Measurements from ENCODE around the gene NKAIN2. TPM values are rescaled to one million over a fixed set of nuclear protein-coding genes. Genes with fewer than 3 reads are reported as not detected.

NKAIN2 gene
- 10 to 100 TPM in 4 of 8 experiments, 1 to 10 TPM in 3, under 1 TPM in 1; 0.51 to 31.8 (median 10.1) TPM for total RNA-seq

DNA sequence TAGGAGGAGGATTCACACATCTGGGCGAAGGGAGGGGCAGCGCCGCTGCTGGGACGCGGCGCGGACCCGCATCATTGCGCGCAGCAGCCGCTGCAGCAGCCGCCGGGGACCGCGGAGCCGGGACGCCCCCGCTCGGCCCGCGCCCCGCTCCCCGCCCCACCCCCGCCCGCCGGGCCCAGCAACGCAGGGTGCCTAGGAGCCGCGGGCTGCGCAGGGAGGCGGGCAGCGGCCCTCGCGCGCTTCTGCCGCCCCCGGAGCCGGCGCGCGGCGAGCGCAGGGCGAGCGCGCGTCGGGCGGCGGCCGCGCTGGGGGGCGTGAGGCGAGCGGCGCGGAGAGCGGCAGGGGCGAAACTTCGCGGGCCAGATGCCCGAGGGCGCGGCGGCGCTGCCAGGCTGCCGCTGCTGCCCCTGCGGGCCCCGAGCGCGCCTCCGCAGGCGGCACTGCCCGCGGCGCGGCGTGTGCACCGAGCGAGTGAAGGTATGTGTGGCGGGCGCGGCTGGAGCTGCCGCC is at the start of gene NKAIN2:
TSS of gene NKAIN2 (plus strand) at position 362 of the 510 bp plus-strand sequence.
- in situ Hi-C loops (cut with MboI; ENCODE audit: low pct_unique_long_range_greater_than_20kb in 2 of 9, low sequenced_read_pairs in 9 of 9, unreplicated experiment in 9 of 9), result loop anchor here in 4 of 9 experiments (25.0 kb wide), 3 partner anchors 209 to 1034 kb away; no protein-coding TSS in a partner anchor
- WGBS, 10 experiments, result 0% methylated on average over 13 to 31 of the region's 84 CpGs; no CpG with 5 or more reads in 8 of the 10 experiments
- ATAC-seq (replicated peaks in 6 of 8), result peak in 7 of 8 experiments; percentile 11 to 73 (median 64)
- Histone ChIP-seq H3K4me1 (replicated peaks in 1 of 2) (peaks cover 4% of the 10 kb centered on the region in 2 donors), H3K4me3 (peak within 1 kb of the TSS; percentile 50 to 97 (median 79)), H3K27ac (peak within 1 kb of the TSS; percentile 12 to 31)

- no peak overlapping the region for H3K4me3 ChIP-seq
- H3K4me1 ChIP-seq (replicated peaks in 1 of 2), result no peaks in the 10 kb centered on the region
- no peak overlapping the region for H3K27ac ChIP-seq
- WGBS, 10 experiments, result 33 to 100% (median 67%) methylated on average over 1 of the region's 1 CpG; no CpG with 5 or more reads in 1 of the 10 experiments
- no peak for ATAC-seq (replicated peaks in 6 of 8)
- in situ Hi-C loops (cut with MboI; ENCODE audit: low pct_unique_long_range_greater_than_20kb in 2 of 9, low sequenced_read_pairs in 9 of 9, unreplicated experiment in 9 of 9), result loop anchor here in 1 of 9 experiments (25.0 kb wide), 1 partner anchor 1028 kb away; no protein-coding TSS in a partner anchor
Measured at GRCh38 chr6:123759472-123759871, 44.2 kb upstream of the NKAIN2 start.

DNA sequence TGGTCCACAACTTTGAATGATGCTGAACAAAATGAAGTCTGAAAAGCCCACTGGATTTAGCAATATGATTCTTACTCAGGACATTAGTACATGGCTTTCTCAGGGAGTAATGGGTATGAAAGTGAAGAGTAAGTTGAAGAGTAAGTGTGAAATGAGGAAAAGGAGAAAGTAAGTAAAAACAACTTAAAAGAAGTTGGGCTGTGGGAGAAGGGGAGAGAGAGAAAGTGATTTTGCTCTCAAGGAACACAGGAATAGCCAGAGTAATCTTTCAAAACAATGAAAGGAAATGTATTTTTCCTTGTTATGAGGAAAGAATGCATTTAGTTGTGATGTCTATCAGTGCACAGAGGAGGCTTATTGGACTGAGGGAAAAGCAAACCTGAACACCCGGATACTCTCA is 39.8 kb upstream of the NKAIN2 start:
- 11 to 100% (median 79%) methylated on average over 1 of the region's 1 CpG for WGBS, 10 experiments
- in situ Hi-C loops (cut with MboI; ENCODE audit: low pct_unique_long_range_greater_than_20kb in 2 of 9, low sequenced_read_pairs in 9 of 9, unreplicated experiment in 9 of 9), result loop anchor here in 1 of 9 experiments (25.0 kb wide), 1 partner anchor 1023 kb away; no protein-coding TSS in a partner anchor

DNA sequence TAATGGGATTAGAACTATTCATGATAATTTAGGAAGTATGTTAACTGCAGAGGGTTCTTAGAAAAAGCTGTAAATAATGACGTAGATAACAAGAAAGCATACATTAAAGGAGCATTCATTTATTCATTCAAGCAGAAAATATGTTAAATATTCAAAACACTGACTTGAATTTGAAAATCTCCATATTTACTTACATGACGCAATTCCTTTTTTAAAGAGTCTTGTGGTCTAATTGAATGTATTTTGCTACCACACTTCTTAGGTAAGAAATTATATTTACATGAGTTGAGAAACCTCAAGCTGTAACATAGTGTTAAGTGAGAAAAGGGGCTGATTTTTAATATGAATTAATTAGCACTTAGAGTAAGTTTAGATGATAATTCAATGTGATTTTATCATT is 38.9 kb upstream of the NKAIN2 start:
- peak in 4 of 8 experiments; percentile 19 to 80 (median 46) for ATAC-seq (replicated peaks in 6 of 8)
- no peaks in the 10 kb centered on the region for H3K4me1 ChIP-seq (replicated peaks in 1 of 2)
- WGBS, 10 experiments, result 0 to 100% (median 64%) methylated on average over 1 to 2 of the region's 2 CpGs
- no peak overlapping the region for H3K27ac ChIP-seq
- no peak overlapping the region for H3K4me3 ChIP-seq
- in situ Hi-C loops (cut with MboI; ENCODE audit: low pct_unique_long_range_greater_than_20kb in 2 of 9, low sequenced_read_pairs in 9 of 9, unreplicated experiment in 9 of 9), result loop anchor here in 1 of 9 experiments (25.0 kb wide), 1 partner anchor 1023 kb away; no protein-coding TSS in a partner anchor

More for the DNA sequence above, 39.8 kb upstream of the NKAIN2 start:
- no peak overlapping the region for H3K4me3 ChIP-seq
- ATAC-seq (replicated peaks in 6 of 8), result no peak
- H3K4me1 ChIP-seq (replicated peaks in 1 of 2), result no peaks in the 10 kb centered on the region
- no peak overlapping the region for H3K27ac ChIP-seq

DNA sequence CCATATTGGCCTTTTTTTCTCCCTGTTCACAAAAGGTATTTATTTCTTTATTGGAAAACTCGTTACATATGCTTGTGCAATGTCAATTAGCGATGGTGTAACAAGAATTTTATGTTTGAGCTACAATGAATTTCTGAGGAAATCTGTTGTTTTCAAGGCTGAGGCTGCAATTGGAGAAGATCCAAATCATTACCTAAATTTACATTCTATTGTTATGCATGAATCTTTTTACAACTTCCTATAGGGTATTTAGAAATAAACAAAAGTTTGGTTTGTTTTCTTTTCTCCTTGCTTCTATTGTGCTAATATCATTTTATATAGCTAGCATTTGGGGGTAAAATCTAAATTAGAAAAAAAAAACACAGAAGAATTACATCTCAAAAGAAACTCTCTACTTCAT is 34.7 kb upstream of the NKAIN2 start:
- H3K4me1 ChIP-seq (replicated peaks in 1 of 2), result no peaks in the 10 kb centered on the region
- no peak overlapping the region for H3K4me3 ChIP-seq
- in situ Hi-C loops (cut with MboI; ENCODE audit: low pct_unique_long_range_greater_than_20kb in 2 of 9, low sequenced_read_pairs in 9 of 9, unreplicated experiment in 9 of 9), result loop anchor here in 1 of 9 experiments (25.0 kb wide), 1 partner anchor 1018 kb away; no protein-coding TSS in a partner anchor
- no peak overlapping the region for H3K27ac ChIP-seq
- 9 to 91% (median 71%) methylated on average over 1 to 2 of the region's 2 CpGs; no CpG with 5 or more reads in 1 of the 10 experiments for WGBS, 10 experiments
- ATAC-seq (replicated peaks in 6 of 8), result no peak

GRCh38 chr6:123769431-123769830 is 34.2 kb upstream of the NKAIN2 start:
- in situ Hi-C loops (cut with MboI; ENCODE audit: low pct_unique_long_range_greater_than_20kb in 2 of 9, low sequenced_read_pairs in 9 of 9, unreplicated experiment in 9 of 9), result loop anchor here in 1 of 9 experiments (25.0 kb wide), 1 partner anchor 1018 kb away; no protein-coding TSS in a partner anchor
- no peak overlapping the region for H3K4me3 ChIP-seq
- ATAC-seq (replicated peaks in 6 of 8), result no peak
- H3K27ac ChIP-seq, result no peak overlapping the region
- H3K4me1 ChIP-seq (replicated peaks in 1 of 2), result no peaks in the 10 kb centered on the region
- 40 to 67% (median 62%) methylated on average over 1 to 2 of the region's 2 CpGs; no CpG with 5 or more reads in 3 of the 10 experiments for WGBS, 10 experiments

GRCh38 chr6:123770247-123770949 is 33.3 kb upstream of the NKAIN2 start:
- H3K27ac ChIP-seq, result no peak overlapping the region
- no peaks in the 10 kb centered on the region for H3K4me1 ChIP-seq (replicated peaks in 1 of 2)
- WGBS, 10 experiments, result 6 to 100% (median 86%) methylated on average over 1 to 3 of the region's 3 CpGs; no CpG with 5 or more reads in 1 of the 10 experiments
- in situ Hi-C loops (cut with MboI; ENCODE audit: low pct_unique_long_range_greater_than_20kb in 2 of 9, low sequenced_read_pairs in 9 of 9, unreplicated experiment in 9 of 9), result loop anchor here in 1 of 9 experiments (25.0 kb wide), 1 partner anchor 1017 kb away; no protein-coding TSS in a partner anchor
- ATAC-seq (replicated peaks in 6 of 8), result peak in 1 of 8 experiments; percentile 39
- no peak overlapping the region for H3K4me3 ChIP-seq

DNA sequence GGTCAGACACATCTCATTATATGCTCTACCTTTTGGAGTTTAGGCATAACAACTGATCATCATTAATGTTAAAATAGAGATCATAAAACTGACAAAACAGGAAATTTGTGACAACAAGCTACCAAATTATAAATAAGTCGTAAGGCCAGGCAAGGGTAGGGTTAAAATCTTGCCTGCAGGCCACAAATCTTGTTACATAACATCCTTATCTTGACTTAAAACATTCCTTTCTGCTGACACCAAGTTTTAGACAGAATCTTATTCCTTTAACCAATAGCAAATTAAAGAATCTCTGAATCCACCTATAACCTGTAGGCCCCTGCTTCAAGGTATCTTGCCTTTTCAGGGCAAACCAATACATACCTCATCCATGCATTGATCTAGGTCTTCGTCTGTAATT is 32.5 kb upstream of the NKAIN2 start:
- Histone ChIP-seq H3K4me1 (replicated peaks in 1 of 2) (no peaks in the 10 kb centered on the region), H3K27ac (no peak overlapping the region), H3K4me3 (no peak overlapping the region)
- ATAC-seq (replicated peaks in 6 of 8), result no peak
- in situ Hi-C loops (cut with MboI; ENCODE audit: low pct_unique_long_range_greater_than_20kb in 2 of 9, low sequenced_read_pairs in 9 of 9, unreplicated experiment in 9 of 9), result loop anchor here in 1 of 9 experiments (25.0 kb wide), 1 partner anchor 1016 kb away; no protein-coding TSS in a partner anchor
- WGBS, 10 experiments, result 0 to 100% (median 62%) methylated on average over 1 to 2 of the region's 2 CpGs; no CpG with 5 or more reads in 2 of the 10 experiments

DNA sequence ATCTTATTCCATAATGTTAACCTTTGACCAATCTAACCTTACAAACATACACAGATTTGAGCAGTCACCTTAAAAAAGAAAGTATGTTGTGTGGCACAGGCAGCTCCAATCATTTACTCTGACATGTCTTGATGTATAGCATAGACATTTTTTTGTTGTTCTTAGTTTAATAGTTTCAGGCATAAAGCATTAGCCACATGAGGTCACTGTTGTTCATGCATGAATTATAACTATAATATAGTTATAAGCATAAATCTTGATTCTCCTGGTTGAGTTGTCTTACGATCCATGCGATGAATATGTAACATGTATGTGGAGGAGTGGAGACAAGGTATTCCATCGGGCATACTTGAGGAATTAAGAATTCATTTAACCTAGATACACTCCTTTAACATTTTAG is 26.1 kb upstream of the NKAIN2 start:
- Histone ChIP-seq H3K27ac (no peak overlapping the region), H3K4me3 (no peak overlapping the region), H3K4me1 (replicated peaks in 1 of 2) (peaks cover 0 to 10% of the 10 kb centered on the region in 2 donors)
- in situ Hi-C loops (cut with MboI; ENCODE audit: low pct_unique_long_range_greater_than_20kb in 2 of 9, low sequenced_read_pairs in 9 of 9, unreplicated experiment in 9 of 9), result loop anchor here in 1 of 9 experiments (25.0 kb wide), 1 partner anchor 1010 kb away; no protein-coding TSS in a partner anchor
- 5 to 94% (median 40%) methylated on average over 1 to 3 of the region's 3 CpGs; no CpG with 5 or more reads in 1 of the 10 experiments for WGBS, 10 experiments
- peak in 6 of 8 experiments; percentile 21 to 75 (median 46) for ATAC-seq (replicated peaks in 6 of 8)

DNA sequence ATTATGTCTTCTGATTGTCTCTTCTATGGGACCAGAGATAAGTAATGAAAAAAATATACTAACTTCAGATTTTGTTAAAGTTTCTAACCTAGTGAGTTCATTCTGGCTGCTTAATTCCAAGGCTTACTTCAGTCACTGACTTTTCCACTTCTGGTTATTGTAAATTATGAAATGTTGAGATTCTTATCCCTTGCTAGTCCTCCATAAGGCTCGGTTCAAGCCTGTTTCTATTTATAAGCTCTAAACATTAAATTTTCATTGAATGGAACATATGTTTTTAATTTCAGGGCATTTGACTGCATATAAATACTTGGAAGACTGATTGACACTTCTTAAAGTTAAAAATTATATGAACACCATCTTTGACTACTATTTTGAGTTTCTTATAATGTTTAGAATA is 23.6 kb upstream of the NKAIN2 start:
- Histone ChIP-seq H3K4me1 (replicated peaks in 1 of 2) (peaks cover 0 to 10% of the 10 kb centered on the region in 2 donors), H3K4me3 (no peak overlapping the region), H3K27ac (no peak overlapping the region)
- no peak for ATAC-seq (replicated peaks in 6 of 8)
- in situ Hi-C loops (cut with MboI; ENCODE audit: low pct_unique_long_range_greater_than_20kb in 2 of 9, low sequenced_read_pairs in 9 of 9, unreplicated experiment in 9 of 9), result loop anchor here in 1 of 9 experiments (25.0 kb wide), 1 partner anchor 1007 kb away; no protein-coding TSS in a partner anchor
- 0 to 100% (median 73%) methylated on average over 1 of the region's 1 CpG; no CpG with 5 or more reads in 1 of the 10 experiments for WGBS, 10 experiments

DNA sequence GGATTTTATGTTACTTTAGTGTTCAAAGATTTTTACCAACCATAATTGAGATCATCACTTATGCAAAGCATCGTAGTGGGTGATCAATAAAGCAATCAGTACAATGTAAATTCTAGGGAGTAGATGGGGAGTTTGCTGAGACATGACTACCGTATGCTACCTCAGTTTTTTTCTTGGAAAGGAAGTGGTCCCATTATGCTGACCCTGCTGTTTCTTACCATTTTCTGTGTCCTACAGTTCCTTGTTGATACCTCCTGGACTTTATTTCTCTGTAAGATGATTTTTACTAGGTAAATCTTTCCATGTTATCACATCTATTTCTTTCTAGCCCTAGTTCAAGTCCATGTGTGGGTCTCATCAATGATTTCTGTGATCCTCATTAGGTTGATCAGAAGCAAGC is 19.3 kb upstream of the NKAIN2 start:
- Histone ChIP-seq H3K27ac (no peak overlapping the region), H3K4me3 (no peak overlapping the region), H3K4me1 (replicated peaks in 1 of 2) (no peaks in the 10 kb centered on the region)
- no peak for ATAC-seq (replicated peaks in 6 of 8)
- in situ Hi-C loops (cut with MboI; ENCODE audit: low pct_unique_long_range_greater_than_20kb in 2 of 9, low sequenced_read_pairs in 9 of 9, unreplicated experiment in 9 of 9), result loop anchor here in 1 of 9 experiments (25.0 kb wide), 1 partner anchor 1003 kb away; no protein-coding TSS in a partner anchor
- 0 to 100% (median 67%) methylated on average over 1 to 2 of the region's 2 CpGs; no CpG with 5 or more reads in 1 of the 10 experiments for WGBS, 10 experiments

DNA sequence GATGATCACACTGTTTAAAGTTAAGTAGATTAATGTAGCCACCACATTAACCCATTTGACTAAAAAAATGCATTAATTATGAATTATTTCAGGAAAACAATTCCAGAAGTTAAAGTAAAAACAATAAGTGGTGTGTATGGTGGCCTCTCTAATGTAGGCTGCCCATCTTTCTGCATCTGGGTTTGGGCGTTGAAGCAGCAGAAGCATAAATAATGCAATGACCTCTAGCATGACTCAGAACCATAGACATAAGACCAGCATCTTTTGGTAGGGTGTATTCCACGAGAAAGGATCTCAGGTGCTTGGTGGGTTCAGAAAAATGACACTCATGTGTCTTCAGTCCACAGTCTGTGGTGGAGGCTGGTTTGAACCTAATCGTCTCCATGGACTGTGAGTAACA is 18.6 kb upstream of the NKAIN2 start:
- Histone ChIP-seq H3K27ac (no peak overlapping the region), H3K4me3 (no peak overlapping the region), H3K4me1 (replicated peaks in 1 of 2) (no peaks in the 10 kb centered on the region)
- in situ Hi-C loops (cut with MboI; ENCODE audit: low pct_unique_long_range_greater_than_20kb in 2 of 9, low sequenced_read_pairs in 9 of 9, unreplicated experiment in 9 of 9), result loop anchor here in 1 of 9 experiments (25.0 kb wide), 1 partner anchor 1002 kb away; no protein-coding TSS in a partner anchor
- 0 to 100% (median 79%) methylated on average over 1 to 3 of the region's 3 CpGs; no CpG with 5 or more reads in 1 of the 10 experiments for WGBS, 10 experiments
- peak in 3 of 8 experiments; percentile 66 to 100 (median 82) for ATAC-seq (replicated peaks in 6 of 8)

Measured in motor neuron (in vitro differentiated cells).